OCI-LY1 (cell line): Measurements from ENCODE around the gene FOS.

Experiments
- H2AFZ ChIP-seq: fragments of 200-600 bp; sonication (generic), shearing (Covaris generic); 2 replicates; pipeline ENCODE4 v1.6.0; 2014; ENCODE audit warnings: antibody characterized with exemption, mild to moderate bottlenecking, low read length
- H3F3A ChIP-seq: fragments of 200-600 bp; sonication (generic), shearing (Covaris generic); 2 replicates; pipeline ENCODE4 v1.6.0; 2014; ENCODE audit warnings: mild to moderate bottlenecking, antibody characterized with exemption, low read length, moderate library complexity; ENCODE audit not compliant: insufficient read depth
- H3K27ac ChIP-seq: fragments of 200-600 bp; sonication (generic); 2 replicates; pipeline ENCODE4 v1.5.1; 2014; ENCODE audit warnings: low read length, mixed run types, mild to moderate bottlenecking, low read depth; ENCODE audit not compliant: poor library complexity, severe bottlenecking
- H3K27me3 ChIP-seq: fragments of 200-600 bp; sonication (generic); 2 replicates; pipeline ENCODE4 v1.6.0; 2014; ENCODE audit warnings: antibody characterized with exemption, mild to moderate bottlenecking, low read length, moderate library complexity; ENCODE audit not compliant: insufficient read depth
- H3K36me3 ChIP-seq: fragments of 200-600 bp; sonication (generic); 2 replicates; pipeline ENCODE4 v1.6.1; 2014; ENCODE audit warnings: mild to moderate bottlenecking, antibody characterized with exemption, low read length, moderate library complexity, mixed read lengths; ENCODE audit not compliant: insufficient read depth
- H3K4me1 ChIP-seq: fragments of 200-600 bp; sonication (generic); 2 replicates; pipeline ENCODE4 v1.5.1; 2014; ENCODE audit warnings: mild to moderate bottlenecking, low read length, moderate library complexity; ENCODE audit not compliant: insufficient read depth, severe bottlenecking
- H3K4me2 ChIP-seq: fragments of 200-600 bp; sonication (generic), shearing (Covaris generic); 2 replicates; pipeline ENCODE4 v1.6.1; 2014; ENCODE audit warnings: low read length
- H3K4me3 ChIP-seq: fragments of 200-600 bp; sonication (generic); 2 replicates; pipeline ENCODE4 v1.5.1; 2014; ENCODE audit warnings: low read length, low read depth, mild to moderate bottlenecking, mixed read lengths; ENCODE audit not compliant: poor library complexity, severe bottlenecking
- H3K79me2 ChIP-seq: fragments of 200-600 bp; shearing (Covaris generic); 2 replicates; pipeline ENCODE4 v1.6.1; 2016; ENCODE audit warnings: mixed run types, low read length, mixed read lengths; ENCODE audit not compliant: insufficient read depth
- H3K9ac ChIP-seq: fragments of 200-600 bp; sonication (generic), shearing (Covaris generic); 2 replicates; pipeline ENCODE4 v1.6.1; 2014; ENCODE audit warnings: mild to moderate bottlenecking, low read length, mixed read lengths
- H3K9me2 ChIP-seq: fragments of 200-600 bp; sonication (generic), shearing (Covaris generic); 2 replicates; pipeline ENCODE4 v1.6.1; 2014; ENCODE audit warnings: low read depth, mild to moderate bottlenecking, low read length, mixed read lengths
- H3K9me3 ChIP-seq: fragments of 200-600 bp; shearing (Covaris generic); 2 replicates; pipeline ENCODE4 v1.6.1; 2014; ENCODE audit warnings: low read length, mixed read lengths
- H4K20me1 ChIP-seq: fragments of 200-600 bp; sonication (generic), shearing (Covaris generic); 2 replicates; pipeline ENCODE4 v1.6.0; 2016; ENCODE audit warnings: mild to moderate bottlenecking, low read length; ENCODE audit not compliant: insufficient read depth
- CTCF ChIP-seq: fragments of 200-600 bp; sonication (generic), shearing (Covaris generic); IDR thresholded peaks from 2 replicates; pipeline ENCODE4 v1.5.1; 2017; ENCODE audit warnings: mild to moderate bottlenecking, antibody characterized with exemption, low read length, moderate library complexity, mixed read lengths
- EZH2 ChIP-seq: fragments of 200-600 bp; sonication (generic), shearing (Covaris generic); IDR thresholded peaks from 2 replicates; pipeline ENCODE4 v1.8.0; 2017; ENCODE audit warnings: borderline replicate concordance, mixed run types, mild to moderate bottlenecking, antibody characterized with exemption, low read length, moderate library complexity, mixed read lengths

FOS gene

DNA sequence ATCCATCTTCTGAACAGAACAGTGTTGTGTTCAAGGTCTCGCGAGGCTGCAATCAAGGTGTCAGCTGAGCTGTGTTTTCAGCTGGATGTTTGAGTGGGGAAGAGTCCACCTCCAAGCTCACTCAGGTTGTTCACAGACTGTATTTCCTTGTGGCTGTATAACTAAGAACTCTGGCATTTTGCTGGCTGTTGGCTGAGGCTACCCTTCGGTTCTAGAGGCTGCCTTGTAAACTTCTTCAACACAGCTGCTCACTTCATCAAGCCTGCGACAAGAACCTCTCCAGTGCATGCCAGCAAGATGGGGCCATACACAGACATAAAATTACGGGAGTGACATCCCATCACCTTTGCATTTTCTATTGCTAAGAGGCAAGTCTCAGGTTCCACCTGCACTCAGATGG, 12.7 kb downstream of the FOS start:
- Histone ChIP-seq H3K79me2 (no peaks in the 10 kb centered on the region), H3K9me2 (no peaks in the 10 kb centered on the region), H3K4me2 (no peak overlapping the region), H3K4me1 (peaks cover 21% of the 10 kb centered on the region), H3K27ac (no peak overlapping the region), H3K9ac (no peak overlapping the region), H3K4me3 (no peak overlapping the region), H3K36me3 (no peaks in the 10 kb centered on the region), H3K27me3 (no peaks in the 10 kb centered on the region), H4K20me1 (no peaks in the 10 kb centered on the region), H2AFZ (no peak overlapping the region), H3F3A (no peaks in the 10 kb centered on the region), H3K9me3 (no peaks in the 10 kb centered on the region)
- no peak for TF ChIP-seq EZH2

DNA sequence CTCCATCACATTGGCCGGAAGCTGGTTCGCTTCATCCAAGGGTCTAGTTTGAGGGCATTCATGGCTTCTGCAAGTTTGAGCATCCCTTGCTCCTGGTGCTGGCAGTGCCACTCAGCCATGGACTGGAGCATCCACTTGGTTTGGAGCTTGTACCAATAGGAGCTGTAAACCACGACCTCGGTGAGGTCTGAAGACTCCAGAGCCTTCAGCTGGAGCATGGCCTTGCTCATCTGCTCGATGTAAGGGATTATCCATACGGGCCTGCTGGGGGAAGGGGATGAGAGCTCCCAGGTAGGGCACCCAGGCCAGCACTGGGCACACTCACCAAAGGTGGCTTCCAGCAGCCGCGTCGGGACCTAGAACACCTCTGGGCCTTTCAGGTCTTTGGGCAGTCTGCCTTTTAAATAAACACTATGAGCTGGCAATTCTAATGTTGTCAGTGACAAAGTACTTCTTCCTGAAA, 13.5 kb downstream of the FOS start:
- Histone ChIP-seq H3K9me3 (no peaks in the 10 kb centered on the region), H3K9ac (no peak overlapping the region), H2AFZ (no peak overlapping the region), H3K27me3 (no peaks in the 10 kb centered on the region), H3K4me2 (no peak overlapping the region), H3K4me3 (no peak overlapping the region), H3F3A (no peaks in the 10 kb centered on the region), H4K20me1 (no peaks in the 10 kb centered on the region), H3K4me1 (peaks cover 21% of the 10 kb centered on the region), H3K9me2 (no peaks in the 10 kb centered on the region), H3K79me2 (no peaks in the 10 kb centered on the region), H3K27ac (no peak overlapping the region), H3K36me3 (no peaks in the 10 kb centered on the region)
- TF ChIP-seq EZH2 (no peak), CTCF (no peak)

DNA sequence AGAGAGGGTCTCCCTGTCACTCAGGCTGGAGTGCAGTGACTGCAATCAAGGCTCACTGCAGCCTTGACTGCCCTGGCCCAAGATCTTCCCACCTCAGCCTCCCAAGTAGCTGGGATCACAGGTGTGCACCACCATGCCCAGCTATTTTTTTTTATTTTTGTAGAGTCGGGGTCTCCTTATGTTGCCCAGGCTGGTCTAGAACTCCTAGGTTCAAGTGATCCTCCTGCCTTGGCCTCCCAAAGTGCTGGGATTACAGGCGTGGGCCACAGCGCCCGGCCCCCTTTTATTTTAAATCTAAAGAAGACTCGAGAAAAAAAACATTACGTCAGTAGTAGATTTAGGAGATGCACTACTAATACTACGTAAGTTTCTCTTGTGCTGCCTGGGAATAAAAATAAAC, 14.3 kb downstream of the FOS start:
- Histone ChIP-seq H3K9ac (no peak overlapping the region), H3K27ac (no peak overlapping the region), H4K20me1 (no peaks in the 10 kb centered on the region), H3K9me3 (no peaks in the 10 kb centered on the region), H3K4me2 (no peak overlapping the region), H3K79me2 (no peaks in the 10 kb centered on the region), H3K4me1 (peaks cover 18% of the 10 kb centered on the region), H2AFZ (no peak overlapping the region), H3K36me3 (no peaks in the 10 kb centered on the region), H3F3A (no peaks in the 10 kb centered on the region), H3K4me3 (no peak overlapping the region), H3K27me3 (no peaks in the 10 kb centered on the region), H3K9me2 (no peaks in the 10 kb centered on the region)
- TF ChIP-seq EZH2 = no peak
- no peak for TF ChIP-seq CTCF

DNA sequence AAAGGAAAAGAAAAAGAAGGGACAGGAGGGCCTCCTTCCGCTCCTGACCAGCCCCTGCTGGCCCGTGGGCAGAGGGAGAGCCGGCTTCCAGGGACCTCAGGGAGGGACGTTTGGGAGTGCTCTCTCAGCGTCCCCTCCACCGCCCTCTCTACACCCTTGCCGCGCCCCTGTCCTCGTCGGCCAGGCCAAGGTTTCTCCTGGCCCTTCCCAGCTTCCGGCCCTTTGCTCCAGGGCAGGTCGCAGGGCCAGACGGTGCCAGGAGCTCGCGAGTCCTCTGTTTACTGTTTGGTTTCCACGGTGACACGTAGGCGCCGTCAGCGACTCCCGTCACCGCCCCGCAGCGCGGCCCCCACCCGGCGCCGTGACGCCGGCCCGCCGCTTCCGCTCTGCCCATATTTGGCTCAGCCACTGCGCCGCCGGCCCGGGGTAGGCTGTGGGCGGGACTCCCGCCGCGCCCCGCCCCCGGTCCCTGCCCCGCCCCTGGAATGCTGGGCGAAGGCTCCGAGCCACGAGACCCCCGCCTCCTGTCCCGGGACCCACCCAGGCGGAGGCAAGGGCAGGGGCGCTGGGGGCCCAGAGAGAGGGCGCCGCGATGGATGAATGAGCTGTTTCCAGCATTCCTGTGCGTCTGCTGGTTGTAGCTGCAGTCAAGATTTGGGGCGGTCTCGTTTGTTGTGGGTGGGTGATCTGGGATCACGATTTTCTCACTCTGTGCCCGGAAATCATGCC, 15.5 kb downstream of the FOS start:
- H3K4me3 ChIP-seq = peak overlapping the region; percentile 73
- H3K9me2 ChIP-seq = no peaks in the 10 kb centered on the region

More for the DNA sequence above, 15.5 kb downstream of the FOS start:
- Histone ChIP-seq H3K4me2 (peak overlapping the region; percentile 96), H4K20me1 (no peaks in the 10 kb centered on the region), H3K9me3 (no peaks in the 10 kb centered on the region), H3F3A (no peaks in the 10 kb centered on the region), H3K27me3 (no peaks in the 10 kb centered on the region), H3K36me3 (no peaks in the 10 kb centered on the region), H3K4me1 (peaks cover 18% of the 10 kb centered on the region), H3K27ac (no peak overlapping the region), H3K79me2 (no peaks in the 10 kb centered on the region), H3K9ac (peak overlapping the region; percentile 51), H2AFZ (peak overlapping the region; percentile 46; the same call in 1 of the 2 replicates)
- TF ChIP-seq EZH2 = no peak
- TF ChIP-seq CTCF = no peak
